Stimulated activated CD8-positive, alpha-beta memory T cell treated with anti-CD3 and anti-CD28 coated beads, Interleukin-12 subunit alpha, Interleukin-12 subunit beta, amount 100 ng/mL, for 24 hours (primary cell): Measurements from ENCODE around the gene ZGLP1.

Source experiments
- DNase-seq: peaks from one replicate; pipeline ENCODE4 v3.0.0-alpha.2; 2020; ENCODE audit errors: extremely low read depth

The ZGLP1 gene

DNA sequence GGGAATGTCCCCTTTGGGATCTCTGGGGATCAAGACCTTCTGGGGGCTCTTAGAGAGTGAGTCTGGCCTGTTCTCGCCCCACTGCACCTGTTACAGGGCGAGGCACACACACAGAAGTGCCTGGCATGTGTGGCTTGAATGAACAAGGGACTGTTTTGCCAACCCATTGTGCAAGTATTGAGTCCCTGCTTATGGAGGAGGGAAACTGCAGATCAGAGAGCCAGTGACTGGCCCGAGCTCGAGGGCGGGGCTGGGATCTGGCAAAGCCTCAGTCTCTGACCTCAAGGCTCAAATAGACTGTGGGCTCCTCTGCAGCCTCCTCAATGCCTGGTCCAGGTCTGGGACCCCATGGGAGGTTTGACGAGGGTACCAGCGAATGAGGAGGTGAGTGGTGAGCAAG, 18.2 kb upstream of the ZGLP1 start:
- DNase-seq: no peak

DNA sequence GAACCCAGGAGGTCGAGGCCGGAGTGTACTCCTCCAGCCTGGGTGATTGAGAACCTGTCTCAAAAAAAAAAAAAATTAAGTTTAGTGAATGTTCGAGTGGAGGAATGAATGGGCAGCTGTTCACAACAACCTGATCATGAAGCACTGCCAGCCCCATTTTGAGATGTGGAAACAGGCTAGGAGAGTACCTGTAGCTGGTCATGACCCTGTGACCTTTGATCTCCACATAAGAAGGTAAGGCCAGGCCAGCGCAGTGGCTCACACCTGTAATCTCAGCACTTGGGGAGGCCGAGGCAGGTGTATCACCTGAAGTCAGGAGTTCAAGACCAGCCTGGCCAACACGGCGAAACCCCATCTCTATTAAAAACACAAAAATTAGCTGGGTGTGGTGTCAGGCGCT, 16.1 kb upstream of the ZGLP1 start:
- DNase-seq: no peak

DNA sequence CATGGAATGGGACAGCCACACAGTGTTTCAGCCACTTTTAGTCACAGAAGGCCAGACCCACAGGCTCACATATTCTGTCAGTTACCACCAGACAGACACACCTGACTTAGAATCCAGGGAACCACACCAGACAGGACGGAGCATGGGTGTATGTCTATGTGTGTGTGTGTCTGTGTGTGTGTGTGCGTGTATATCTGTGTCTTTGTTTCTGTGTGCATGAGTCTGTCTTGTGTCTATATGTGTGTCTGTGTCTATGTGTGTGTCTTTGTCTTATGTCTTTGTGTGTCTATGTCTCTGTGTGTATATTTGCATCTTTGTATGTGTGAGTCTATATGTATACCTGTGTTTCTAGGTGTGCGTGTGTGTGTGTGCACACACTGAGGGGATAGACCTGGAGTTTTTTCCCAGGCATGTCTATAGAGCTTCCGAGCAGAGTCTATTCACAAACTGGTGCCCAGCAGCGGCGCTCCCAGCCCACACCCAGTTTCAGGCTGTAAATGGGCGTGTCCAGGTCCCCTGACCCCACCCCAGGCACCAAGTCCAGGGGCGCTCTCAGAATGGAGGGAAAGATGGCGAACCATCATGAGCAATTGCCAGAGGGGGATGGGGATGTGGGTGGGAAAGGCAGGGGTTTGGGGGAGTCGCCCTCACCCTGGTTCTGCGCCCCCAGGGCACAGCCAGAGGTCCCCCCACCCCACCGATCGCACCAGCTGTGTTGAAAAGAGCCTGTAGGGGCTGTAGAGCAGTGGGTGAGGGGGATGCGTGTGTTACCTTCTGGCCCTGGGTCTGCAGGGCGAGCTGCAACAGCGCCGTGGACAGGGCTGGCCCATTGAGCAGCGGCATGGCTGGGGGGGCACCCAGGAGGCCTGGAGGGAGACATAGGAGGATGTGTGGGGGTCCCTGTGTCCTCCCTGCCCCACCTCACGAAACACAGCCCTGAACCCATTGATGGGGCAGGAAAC, 12.5 kb upstream of the ZGLP1 start:
- DNase-seq: no peak

- DNase-seq: no peak
Observed at GRCh38 chr19:10321417-10321797, 11.8 kb upstream of the ZGLP1 start.

GRCh38 chr19:10320602-10321416, 11.2 kb upstream of the ZGLP1 start:
- no peak for DNase-seq

DNA sequence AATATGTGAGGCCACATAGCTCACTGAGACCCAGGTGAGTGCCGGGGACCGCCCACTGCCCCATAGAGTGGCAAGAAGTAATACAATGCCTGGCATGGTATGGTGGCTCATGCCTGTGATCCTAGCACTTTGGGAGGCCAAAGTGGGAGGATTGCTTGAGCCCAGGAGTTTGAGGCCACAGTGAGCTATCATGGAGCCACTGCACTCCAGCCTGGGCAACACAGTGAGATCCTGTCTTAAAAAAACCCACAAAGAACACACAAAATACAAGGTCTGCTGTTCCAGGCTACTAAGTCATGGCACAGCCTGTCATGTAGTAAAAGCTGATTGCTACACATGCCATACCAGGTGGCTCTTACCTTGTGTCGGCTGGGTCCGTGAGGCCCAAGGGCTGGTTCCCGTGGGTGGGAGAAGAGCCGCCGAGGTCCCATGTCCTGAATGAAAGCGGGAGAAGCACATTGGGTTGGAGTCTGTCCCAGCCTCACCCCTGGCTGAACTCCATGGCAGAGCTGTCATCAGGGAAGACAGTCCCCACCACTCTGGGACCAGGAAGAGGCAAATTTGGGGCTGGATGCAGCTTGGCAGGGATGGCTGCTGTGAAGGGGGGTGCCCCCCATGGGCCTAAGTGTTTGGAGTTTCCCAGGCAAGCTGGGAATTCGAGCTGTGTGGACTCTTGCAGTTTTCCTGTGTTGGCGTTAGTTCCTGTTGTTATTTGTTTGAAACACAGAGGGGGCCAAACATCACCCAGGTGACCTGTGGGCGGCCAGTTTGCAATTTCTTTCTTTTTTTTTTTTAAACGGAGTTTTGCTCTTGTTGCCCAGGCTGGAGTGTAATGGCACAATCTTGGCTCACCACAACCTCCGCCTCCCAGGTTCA, 9.4 kb upstream of the ZGLP1 start:
- DNase-seq: no peak

DNA sequence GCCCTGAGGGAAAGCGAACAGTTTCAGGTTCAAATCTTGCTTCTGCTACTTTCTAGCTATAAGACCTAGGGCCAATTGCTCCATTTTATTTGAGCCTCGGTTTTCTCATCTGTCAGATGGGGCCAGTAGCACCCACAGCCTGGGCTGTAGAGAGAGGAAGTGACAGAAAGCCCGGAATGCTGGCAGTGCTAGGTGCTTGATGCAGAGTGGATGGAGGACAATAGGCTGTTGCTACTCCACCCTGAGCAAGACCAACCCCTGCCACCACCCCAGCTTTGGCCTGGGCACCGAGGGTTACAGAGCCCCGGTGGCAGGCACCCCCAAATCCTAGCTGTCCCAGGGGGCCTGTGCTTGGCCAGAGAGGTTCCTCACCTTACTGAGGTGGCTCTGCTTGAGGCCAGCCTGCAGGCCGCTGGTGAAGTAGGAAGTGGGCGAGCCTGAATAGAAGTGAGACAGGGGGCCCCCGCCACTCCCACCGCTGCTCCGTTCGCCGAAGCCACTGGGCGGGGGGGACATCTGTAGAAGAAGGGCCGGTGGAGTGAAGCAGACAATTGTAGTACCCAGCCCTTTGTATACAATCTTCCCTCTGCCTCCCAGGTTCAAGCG, 8.3 kb upstream of the ZGLP1 start:
- DNase-seq: no peak

GRCh38 chr19:10317045-10317856, 7.6 kb upstream of the ZGLP1 start:
- DNase-seq: no peak

DNA sequence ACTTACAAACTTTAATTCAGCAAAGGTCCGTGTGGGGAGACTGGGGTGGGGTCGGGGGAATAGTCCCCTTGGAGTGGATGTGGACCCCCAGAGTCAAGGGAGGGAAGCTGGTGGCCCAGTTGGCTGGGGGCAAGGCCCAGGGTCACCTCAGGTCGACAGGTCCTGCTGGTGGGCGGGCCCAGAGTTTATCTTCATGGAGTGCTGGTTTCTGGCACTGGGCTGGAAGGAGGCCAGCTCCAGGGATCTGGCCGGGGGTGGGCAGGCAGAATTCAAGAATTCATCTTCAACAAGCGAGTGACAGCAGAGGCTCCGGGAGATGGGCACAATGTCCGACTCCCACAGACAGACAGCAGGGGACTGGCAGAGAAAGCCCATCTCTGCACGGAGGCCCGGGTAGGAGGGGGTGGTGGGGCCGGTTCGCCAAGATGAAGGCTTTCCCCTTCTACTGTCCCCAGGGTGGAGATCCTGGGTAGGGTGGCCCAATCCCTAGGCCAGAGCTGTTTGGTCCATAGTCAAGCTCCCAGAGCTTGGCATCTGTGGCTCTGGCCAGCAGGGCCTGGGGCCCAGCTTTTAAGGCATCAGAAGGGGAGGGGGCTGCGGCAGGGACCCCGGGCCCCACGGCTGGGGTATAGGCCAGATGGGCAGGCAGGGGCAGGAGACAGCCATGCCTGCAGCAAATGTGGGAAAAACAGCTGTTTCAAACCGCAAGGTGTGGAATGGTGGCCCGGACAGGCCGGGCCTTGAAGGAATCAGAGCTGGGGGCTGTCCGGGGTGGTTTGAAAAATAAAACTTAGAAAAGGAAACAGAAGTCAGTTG, 6.8 kb upstream of the ZGLP1 start:
- DNase-seq: no peak

GRCh38 chr19:10315335-10316214, 6.0 kb upstream of the ZGLP1 start, which contains the start of gene FDX2:
FDX2 (minus strand) TSS chr19:10316015; CDS start chr19:10315996, 19 bp downstream.
- peak; percentile 77 for DNase-seq

GRCh38 chr19:10306327-10306726, 3.3 kb downstream of the ZGLP1 start:
- DNase-seq: no peak

GRCh38 chr19:10305139-10305806, 4.3 kb downstream of the ZGLP1 start:
- DNase-seq: no peak

- DNase-seq: no peak
Observed at GRCh38 chr19:10299545-10300458, 9.8 kb downstream of the ZGLP1 start.

DNA sequence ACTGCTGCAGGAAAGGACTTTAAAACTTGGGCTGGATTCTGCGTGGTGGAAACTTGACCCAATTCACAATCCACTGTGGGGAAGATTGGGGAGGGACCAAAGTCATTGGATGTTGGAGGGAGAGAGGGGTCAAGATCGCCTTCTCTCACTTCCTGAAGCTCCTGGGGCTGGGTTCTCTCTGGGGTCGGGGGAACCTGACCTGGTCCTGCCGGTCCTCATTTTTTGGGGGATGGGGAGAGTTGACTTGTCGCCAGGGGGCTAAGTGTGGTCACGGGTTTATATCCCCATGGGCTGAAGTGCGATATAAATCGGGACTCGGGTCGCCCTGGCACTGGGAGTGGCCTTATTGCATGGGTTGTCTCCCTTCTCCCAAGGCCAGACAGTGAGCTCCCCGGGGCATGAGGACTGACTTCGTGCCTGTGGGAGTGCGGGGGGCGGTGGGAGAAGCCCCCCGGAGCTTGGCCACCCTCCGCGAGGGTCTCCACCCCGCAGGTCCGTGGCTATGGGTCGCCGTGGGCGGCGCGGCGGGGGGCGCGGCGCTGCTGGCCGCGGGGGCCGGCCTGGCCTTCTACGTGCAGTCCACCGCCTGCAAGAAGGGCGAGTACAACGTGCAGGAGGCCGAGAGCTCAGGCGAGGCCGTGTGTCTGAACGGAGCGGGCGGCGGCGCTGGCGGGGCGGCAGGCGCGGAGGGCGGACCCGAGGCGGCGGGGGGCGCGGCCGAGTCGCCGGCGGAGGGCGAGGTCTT, 13.6 kb downstream of the ZGLP1 start:
- DNase-seq: no peak

GRCh38 chr19:10295305-10295846, 14.2 kb downstream of the ZGLP1 start:
- DNase-seq: no peak

DNA sequence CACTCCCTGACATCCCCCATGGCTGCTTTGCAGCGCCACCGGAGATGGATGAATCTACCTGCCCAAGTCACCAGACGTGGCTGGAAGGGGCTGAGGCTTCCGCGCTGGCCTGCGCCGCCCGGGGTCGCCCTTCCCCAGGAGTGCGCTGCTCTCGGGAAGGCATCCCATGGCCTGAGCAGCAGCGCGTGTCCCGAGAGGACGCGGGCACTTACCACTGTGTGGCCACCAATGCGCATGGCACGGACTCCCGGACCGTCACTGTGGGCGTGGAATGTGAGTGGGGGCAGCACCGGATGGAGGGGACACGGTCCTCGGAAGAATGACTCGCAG, 15.3 kb downstream of the ZGLP1 start:
- DNase-seq: no peak
